VCaP (cell line): ENCODE measurements around the gene F11.

ENCODE experiments used
- H3K27ac ChIP-seq: fragments of 450-650 bp; 2 replicates; pipeline ENCODE4 v1.5.1; 2017
- TF ChIP-seq, protein P1 (sequence below): fragments of 450-650 bp; conservative IDR thresholded peaks from 2 replicates; pipeline ENCODE4 v1.5.1; 2017; ENCODE audit warnings: mild to moderate bottlenecking, moderate library complexity

The F11 gene

DNA sequence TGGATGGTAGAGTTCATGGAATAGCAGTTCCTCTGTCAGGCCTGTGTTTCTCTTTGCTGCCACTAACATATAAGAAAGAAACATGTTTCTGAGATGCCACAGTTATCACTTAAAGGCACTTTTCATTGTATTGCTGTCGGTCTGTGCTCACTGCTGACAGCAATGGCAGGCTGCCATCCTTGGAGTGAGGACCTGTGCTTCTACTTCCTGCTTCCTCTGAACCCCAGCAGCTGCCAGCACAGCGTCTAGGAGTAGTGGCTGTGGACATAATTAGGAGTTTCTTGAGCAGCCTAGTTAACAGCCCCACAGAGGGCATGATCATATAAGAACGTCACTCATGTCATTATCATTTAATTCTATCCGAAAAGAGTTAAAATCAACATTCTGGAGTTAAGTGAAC, 30.5 kb downstream of the F11 start:
- TF ChIP-seq, protein P1, sequence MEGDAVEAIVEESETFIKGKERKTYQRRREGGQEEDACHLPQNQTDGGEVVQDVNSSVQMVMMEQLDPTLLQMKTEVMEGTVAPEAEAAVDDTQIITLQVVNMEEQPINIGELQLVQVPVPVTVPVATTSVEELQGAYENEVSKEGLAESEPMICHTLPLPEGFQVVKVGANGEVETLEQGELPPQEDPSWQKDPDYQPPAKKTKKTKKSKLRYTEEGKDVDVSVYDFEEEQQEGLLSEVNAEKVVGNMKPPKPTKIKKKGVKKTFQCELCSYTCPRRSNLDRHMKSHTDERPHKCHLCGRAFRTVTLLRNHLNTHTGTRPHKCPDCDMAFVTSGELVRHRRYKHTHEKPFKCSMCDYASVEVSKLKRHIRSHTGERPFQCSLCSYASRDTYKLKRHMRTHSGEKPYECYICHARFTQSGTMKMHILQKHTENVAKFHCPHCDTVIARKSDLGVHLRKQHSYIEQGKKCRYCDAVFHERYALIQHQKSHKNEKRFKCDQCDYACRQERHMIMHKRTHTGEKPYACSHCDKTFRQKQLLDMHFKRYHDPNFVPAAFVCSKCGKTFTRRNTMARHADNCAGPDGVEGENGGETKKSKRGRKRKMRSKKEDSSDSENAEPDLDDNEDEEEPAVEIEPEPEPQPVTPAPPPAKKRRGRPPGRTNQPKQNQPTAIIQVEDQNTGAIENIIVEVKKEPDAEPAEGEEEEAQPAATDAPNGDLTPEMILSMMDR = no peak
- H3K27ac ChIP-seq = no peak overlapping the region

DNA sequence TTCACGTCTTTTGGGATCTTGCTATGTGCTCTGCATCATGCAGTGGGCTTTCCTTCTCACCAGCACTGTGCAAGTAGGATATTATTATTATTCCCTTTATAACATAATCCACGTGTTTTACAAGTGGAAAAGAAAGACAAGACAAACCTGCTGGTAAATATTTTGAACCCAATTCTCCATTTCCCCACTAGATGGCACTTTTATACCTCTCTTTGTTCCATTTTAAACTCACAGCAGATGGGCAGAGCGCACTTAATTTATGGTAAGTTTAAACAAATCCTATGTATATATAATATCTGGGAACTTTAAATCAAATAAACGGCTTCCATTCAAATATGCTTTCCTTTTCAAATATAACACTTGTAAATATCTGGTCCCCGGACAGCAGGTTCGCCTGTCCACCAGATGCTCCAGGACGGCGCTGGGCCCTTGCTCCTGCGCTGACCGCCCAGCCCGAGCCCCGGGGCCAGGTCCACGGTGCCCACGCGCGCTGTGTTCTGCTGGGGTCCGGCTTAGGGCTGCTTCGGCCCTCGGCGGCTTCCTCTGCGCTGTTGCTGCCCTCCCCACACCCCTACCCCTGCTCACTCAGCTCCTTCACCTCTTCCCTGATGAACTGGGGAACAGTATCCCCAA, 31.1 kb downstream of the F11 start:
- peak overlapping the region; percentile 37; the same call in 1 of the 2 replicates for H3K27ac ChIP-seq
- TF ChIP-seq, protein P1 = peak; percentile 83

DNA sequence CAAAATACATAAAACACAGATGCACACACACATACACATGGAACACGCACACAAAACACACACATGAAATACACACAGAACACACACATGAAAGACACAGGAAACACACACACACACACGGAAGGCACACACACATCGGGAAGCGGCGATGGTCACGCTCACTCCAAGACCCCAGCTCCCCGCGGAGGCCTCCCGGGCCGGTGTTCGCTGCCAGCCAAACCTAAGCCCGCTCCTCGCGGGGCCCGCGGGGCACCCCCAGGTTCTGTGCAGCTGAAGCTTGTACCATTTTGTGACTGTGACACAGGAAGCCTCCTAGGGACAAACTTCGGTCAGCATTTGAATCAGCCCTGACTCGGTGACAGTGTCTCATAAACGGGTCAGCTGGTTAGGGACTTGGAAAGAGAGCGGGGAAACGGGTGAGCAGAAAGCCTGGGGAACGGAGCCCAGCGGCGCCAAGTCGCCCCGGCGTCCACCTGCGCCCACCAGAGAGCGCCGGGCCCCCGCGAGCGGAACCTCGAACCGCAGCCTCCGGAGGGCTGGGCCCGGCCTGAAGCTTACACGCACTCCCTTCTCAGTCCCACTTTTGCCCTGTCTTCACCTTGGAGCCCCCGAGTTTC, 32.1 kb downstream of the F11 start:
- no peak overlapping the region for H3K27ac ChIP-seq
- TF ChIP-seq, protein P1 = no peak

DNA sequence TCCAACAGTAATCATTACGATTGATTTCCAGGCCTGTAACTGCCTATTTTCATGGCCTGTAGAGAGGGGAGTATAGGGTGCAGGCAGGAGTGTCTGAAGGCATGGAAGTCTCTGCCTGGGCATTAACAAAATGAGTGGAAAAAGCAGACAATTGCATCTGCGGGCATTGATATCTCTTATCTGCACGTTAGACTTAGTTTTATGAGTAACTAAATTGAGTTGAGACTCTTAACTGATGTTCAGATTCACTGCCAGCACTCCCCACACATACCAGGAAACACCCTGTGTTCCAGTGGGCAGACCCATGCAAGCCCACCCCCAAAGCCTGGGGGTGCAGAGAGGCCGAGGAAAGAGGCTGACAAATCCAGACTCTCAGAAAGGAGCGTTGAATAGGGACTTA, 33.3 kb downstream of the F11 start:
- no peak overlapping the region for H3K27ac ChIP-seq
- TF ChIP-seq, protein P1 = no peak

DNA sequence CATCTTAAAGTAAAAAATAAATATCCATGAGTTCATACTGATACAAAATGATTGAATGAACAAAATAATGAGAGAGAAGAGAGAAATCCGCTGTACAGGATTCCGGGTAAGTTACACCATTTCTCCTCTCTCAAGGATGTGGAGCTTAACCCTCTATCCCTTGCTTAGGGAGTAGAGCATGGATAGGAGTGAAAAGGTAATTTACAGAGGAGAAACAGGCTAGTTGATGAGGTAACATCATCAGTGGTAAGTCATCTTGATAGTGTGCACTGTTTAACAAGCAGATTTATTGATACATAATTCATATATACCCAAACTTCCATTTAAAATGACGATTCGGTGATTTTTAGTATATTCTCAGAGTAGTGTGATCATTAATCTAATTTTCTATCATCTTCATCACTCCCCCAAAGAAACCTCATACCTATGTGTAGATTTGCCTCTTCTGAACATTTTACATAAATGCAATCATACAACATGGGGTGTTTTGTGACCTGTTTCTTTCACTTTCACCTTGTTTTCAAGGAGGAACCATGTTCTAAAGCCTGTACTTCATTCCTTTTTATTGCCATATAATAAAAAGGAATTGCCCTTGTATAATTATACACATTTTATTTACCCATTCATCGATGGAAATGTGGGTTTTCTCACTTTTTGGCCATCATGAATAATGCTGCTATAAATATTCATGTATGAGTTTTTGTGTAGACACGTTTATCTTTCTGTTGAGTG, 34.8 kb downstream of the F11 start:
- H3K27ac ChIP-seq = no peak overlapping the region
- TF ChIP-seq, protein P1 = no peak

DNA sequence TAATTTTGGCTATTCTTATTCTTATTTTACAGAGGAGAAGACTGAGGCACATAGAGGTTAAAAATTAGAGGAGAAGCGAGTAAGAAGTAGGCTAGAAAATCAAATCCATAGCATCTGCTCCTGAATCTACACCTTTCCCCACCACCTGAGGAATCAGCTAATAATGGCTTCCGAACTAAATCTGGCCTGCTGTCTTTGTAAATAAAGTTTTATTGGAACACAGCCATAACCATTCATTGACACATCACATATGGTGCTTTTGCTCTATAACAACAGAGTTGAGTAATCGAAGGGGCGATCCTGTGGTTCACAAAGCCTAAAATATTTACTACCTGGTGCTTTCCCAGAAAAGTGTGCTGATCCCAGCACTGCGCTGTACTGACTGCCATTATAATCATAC, 38.2 kb downstream of the F11 start:
- no peak overlapping the region for H3K27ac ChIP-seq
- TF ChIP-seq, protein P1 = no peak

DNA sequence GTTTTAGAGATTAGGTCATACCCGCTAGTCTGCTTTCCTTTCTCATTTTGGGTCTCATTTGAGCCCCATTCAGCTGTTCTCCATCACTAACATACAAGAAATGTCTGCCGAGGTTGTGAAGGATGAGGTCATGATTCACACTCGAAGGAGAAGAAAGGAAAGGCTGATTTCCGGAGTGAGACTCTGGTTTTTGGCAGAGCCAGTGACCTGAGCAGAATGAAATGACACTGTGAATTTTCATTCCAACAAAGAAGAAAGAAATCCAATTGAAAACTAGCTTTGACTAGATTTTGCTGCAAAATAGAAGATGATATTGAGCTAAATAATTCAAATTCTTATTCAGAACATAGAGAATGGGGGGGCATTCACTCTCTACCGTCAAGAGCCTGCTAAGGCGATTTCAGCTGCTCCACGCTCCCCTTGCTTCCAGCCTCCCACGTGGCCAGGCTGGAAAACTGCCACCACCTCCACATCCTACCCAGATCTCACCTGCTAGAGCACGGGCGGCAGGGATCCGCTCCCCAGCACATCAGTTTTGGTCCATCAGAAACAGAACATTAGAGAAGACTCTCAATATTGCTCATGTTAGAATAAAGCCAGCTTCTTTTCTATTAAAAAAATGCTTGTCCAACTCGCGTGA, 39.0 kb downstream of the F11 start:
- TF ChIP-seq, protein P1 = no peak

More for the DNA sequence above, 39.0 kb downstream of the F11 start:
- no peak overlapping the region for H3K27ac ChIP-seq
